Measurements from ENCODE around the gene PEX1.
"Not testable (repeated sequence)": the region's sequence is repeated elsewhere in the genome, so short reads cannot be mapped to it uniquely, and the experiment has no call there.

The PEX1 gene

GRCh38 chr7:92487804-92488203 is 40.5 kb downstream of the PEX1 start:
- DNase-seq (ENCODE audit: low read depth) = no peak
- TF ChIP-seq, protein P1, sequence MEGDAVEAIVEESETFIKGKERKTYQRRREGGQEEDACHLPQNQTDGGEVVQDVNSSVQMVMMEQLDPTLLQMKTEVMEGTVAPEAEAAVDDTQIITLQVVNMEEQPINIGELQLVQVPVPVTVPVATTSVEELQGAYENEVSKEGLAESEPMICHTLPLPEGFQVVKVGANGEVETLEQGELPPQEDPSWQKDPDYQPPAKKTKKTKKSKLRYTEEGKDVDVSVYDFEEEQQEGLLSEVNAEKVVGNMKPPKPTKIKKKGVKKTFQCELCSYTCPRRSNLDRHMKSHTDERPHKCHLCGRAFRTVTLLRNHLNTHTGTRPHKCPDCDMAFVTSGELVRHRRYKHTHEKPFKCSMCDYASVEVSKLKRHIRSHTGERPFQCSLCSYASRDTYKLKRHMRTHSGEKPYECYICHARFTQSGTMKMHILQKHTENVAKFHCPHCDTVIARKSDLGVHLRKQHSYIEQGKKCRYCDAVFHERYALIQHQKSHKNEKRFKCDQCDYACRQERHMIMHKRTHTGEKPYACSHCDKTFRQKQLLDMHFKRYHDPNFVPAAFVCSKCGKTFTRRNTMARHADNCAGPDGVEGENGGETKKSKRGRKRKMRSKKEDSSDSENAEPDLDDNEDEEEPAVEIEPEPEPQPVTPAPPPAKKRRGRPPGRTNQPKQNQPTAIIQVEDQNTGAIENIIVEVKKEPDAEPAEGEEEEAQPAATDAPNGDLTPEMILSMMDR (IDR thresholded peaks at IDR 0.05; ENCODE audit: control insufficient read depth, extremely low read depth, insufficient read depth) = no peak
- no peak overlapping the region for H3K4me3 ChIP-seq (ENCODE audit: low read depth, low read length)

DNA sequence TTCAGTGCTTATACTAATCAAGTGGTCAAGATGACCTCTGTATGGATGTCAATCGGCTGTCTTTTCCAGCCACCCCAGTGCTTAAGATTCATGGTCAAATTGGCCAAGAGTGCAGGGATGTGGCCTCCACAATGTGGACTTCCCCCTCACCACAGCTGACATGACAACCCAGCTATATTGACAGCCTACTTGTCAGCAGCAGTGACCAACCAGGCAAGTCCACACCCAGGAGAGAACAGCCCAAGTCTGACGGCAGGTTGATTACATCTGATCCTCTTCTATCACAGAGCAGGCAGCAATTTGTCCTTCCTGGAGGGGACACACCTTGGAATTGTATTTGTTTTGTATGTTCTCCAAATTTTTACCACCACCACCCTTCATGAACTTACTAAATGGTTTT is 42.3 kb downstream of the PEX1 start:
- H3K4me3 ChIP-seq (ENCODE audit: low read depth, low read length) = no peak overlapping the region
- TF ChIP-seq, protein P1 (IDR thresholded peaks at IDR 0.05; ENCODE audit: control insufficient read depth, extremely low read depth, insufficient read depth) = no peak
- DNase-seq (ENCODE audit: low read depth) = no peak

- H3K4me3 ChIP-seq (ENCODE audit: low read depth, low read length) = no peak overlapping the region
- DNase-seq (ENCODE audit: low read depth) = no peak
- TF ChIP-seq, protein P1 (IDR thresholded peaks at IDR 0.05; ENCODE audit: control insufficient read depth, extremely low read depth, insufficient read depth) = no peak
These were observed 42.9 kb downstream of the PEX1 start for GRCh38 chr7:92485267-92485892.

DNA sequence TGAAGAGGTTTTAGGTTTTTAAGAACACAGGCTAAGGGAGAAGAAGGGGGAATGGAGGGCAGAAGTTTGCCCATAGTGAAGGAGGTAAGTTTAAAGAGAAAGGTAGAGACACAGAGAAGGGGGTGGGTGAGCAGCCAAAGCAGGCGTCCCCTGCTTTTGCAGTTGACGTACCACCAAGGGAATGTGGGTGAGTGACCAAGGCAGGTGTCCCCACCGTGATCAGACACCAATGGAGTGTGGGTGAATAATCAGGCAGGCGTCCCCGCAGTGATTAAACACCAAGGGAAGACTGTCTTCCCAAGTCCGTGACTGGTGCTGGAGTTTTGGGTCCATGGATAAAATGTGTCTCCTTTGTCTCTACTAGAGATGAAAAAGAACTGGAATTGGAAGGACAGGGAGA is 44.1 kb downstream of the PEX1 start:
- not testable (repeated sequence) for H3K4me3 ChIP-seq (ENCODE audit: low read depth, low read length); DNase-seq (ENCODE audit: low read depth)

- DNase-seq (ENCODE audit: low read depth); H3K4me3 ChIP-seq (ENCODE audit: low read depth, low read length): not testable (repeated sequence)
These were observed 44.7 kb downstream of the PEX1 start for GRCh38 chr7:92483624-92484023.

- DNase-seq (ENCODE audit: low read depth); H3K4me3 ChIP-seq (ENCODE audit: low read depth, low read length): not testable (repeated sequence)
These were observed 49.2 kb downstream of the PEX1 start for GRCh38 chr7:92479146-92479545.

- DNase-seq (ENCODE audit: low read depth) = no peak
- no peak overlapping the region for H3K4me3 ChIP-seq (ENCODE audit: low read depth, low read length)
- TF ChIP-seq, protein P1 (IDR thresholded peaks at IDR 0.05; ENCODE audit: control insufficient read depth, extremely low read depth, insufficient read depth) = no peak
These were observed 49.6 kb downstream of the PEX1 start for GRCh38 chr7:92478711-92479110.

DNA sequence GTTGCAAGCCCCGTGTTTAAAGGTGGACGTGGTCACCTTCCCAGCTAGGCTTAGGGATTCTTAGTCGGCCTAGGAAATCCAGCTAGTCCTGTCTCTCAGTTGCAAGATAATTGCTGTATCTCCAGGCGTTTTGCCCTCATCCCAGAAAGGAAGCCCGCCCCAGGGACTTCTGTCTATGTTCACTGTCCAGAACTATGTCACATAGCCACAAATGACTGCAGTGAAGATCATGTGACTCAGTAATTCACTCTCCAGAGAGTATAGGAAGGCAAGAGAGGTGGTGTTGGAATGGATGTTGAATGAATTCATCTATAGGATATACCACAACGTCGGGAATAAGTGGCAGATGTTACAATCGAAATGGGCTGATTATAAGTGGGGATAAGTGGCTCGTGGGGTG is 50.2 kb downstream of the PEX1 start:
- DNase-seq (ENCODE audit: low read depth) = no peak

DNA sequence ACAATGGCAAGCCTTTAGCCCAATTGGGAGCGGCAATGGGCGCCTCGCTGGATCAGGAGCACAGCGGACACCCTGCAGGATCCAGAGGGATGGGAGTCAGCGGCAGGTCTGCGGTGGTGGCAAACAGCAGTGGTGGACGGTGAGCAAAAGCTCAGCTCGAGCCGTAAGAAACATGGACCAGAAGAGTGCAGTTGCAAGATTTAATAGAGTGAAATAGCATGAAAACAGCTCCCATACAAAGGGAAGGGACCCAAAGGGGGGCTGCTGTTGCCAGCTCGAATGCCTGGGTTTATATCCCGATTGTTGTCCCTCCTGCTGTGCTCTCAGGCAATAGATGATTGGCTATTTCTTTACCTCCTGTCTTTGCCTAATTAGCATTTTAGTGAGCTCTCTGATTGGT is 50.6 kb downstream of the PEX1 start, which contains the start of gene ERVW-1:
Gene ERVW-1 (minus strand): TSS at position 266 of the 400 bp plus-strand sequence. CDS start 7,565 bp downstream, outside the sequence.
- not testable (repeated sequence) for DNase-seq (ENCODE audit: low read depth); H3K4me3 ChIP-seq (ENCODE audit: low read depth, low read length)

More for the DNA sequence above, 50.2 kb downstream of the PEX1 start:
- TF ChIP-seq, protein P1 (IDR thresholded peaks at IDR 0.05; ENCODE audit: control insufficient read depth, extremely low read depth, insufficient read depth) = no peak
- H3K4me3 ChIP-seq (ENCODE audit: low read depth, low read length) = no peak overlapping the region

DNA sequence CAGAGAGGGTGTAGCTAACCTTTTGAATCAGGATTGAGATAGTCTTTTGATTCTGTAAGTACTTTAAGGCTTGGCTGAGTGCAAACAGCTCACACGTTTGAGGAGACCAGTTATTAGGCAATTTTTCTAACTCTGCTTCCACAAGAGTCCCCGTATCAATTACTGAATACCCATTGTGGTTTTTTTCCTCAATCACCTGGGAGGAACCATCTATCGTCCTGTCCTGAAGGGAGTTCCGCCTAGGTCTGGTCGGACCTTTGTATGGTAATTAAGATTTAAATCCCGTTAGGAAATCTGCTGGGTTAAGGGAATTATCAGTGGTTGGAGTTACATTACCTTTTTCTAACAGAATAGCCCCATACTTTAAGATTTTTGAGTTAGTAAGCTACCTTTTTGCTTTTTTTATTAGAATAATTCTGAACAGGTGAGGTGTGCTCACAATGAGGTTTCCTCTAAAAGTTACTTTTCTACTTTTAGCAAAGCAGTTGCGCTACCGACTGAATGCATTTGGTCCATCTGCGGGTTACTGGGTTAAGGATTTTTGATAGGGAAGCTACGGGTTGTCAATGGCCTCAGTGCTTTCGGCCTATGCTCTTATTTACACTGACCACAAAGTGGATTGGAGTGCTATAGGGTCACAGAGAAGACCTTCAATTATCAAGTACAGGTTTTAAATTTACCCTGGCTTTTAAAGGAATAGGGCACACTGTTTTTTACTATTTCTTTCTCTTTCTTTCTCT is 52.3 kb downstream of the PEX1 start:
- H3K4me3 ChIP-seq (ENCODE audit: low read depth, low read length); DNase-seq (ENCODE audit: low read depth): not testable (repeated sequence)

GRCh38 chr7:92475261-92475770 is 53.0 kb downstream of the PEX1 start:
- DNase-seq (ENCODE audit: low read depth); H3K4me3 ChIP-seq (ENCODE audit: low read depth, low read length): not testable (repeated sequence)

DNA sequence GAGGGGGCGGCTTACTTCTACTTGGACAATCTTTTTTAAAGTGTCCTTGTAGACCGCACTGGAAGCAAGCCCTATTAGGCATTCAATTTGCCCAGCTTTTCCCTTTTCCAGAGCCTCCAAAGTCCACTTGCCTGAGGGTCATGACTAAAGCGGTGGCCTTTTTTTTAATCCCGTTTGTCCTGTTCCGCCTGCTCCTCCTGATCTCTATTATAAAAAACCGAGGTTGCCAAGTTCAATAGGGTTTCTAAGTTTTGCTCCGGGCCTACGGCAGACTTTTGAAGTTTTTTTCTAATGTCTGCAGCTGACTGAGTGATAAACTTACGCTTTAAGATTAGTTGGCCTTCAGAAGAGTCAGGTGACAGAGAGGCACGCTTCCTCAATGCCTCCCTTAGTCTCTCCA is 54.3 kb downstream of the PEX1 start:
- not testable (repeated sequence) for H3K4me3 ChIP-seq (ENCODE audit: low read depth, low read length); DNase-seq (ENCODE audit: low read depth)

- not testable (repeated sequence) for DNase-seq (ENCODE audit: low read depth); H3K4me3 ChIP-seq (ENCODE audit: low read depth, low read length)
These were observed 59.7 kb downstream of the PEX1 start for GRCh38 chr7:92468589-92468988.

All from LNCaP clone FGC (cell line).